HG03558 (cell line): ENCODE data around the gene RNU7-1.
"Not testable (repeated sequence)": the region's sequence is repeated elsewhere in the genome, so short reads cannot be mapped to it uniquely, and the experiment has no call there.

Experiments used
- ATAC-seq: cut with Tn5 transposase; IDR thresholded peaks from one replicate; pipeline ENCODE4 v1.9.1; 2021; ENCODE audit warnings: moderate number of reproducible peaks; ENCODE audit not compliant: unreplicated experiment; ENCODE audit errors: extremely low read depth

The RNU7-1 gene

GRCh38 chr12:6943722-6944380, at the start of gene RNU7-1, which contains the start of gene C12orf57:
Gene RNU7-1 (plus strand): TSS chr12:6943816.
Gene C12orf57 (plus strand): TSS chr12:6944022. CDS start chr12:6944122, 100 bp downstream.
- ATAC-seq, result peak; percentile 21

DNA sequence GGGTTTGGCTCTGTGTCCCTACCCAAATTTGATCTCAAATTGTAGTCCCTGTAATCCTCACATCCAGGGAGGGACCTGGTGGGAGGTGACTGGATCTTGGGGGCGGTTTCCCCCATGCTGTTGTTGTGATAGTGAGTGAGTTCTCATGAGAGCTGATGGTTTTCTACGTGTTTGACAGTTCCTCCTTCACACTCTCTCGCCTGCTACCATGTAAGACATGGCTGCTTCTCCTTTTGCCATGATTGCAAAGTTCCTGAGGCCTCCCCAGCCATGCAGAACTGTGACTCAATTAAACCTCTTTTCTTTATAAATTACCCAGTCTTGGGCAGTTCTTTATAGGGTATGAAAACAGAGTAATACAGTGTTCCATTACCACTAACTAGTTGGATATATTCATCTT, 49.3 kb upstream of the RNU7-1 start:
- ATAC-seq, result no peak

- no peak for ATAC-seq
Observed at GRCh38 chr12:6896846-6897435, 46.7 kb upstream of the RNU7-1 start.

GRCh38 chr12:6899427-6899826, 44.2 kb upstream of the RNU7-1 start:
- ATAC-seq, result no peak

GRCh38 chr12:6899837-6900519, 43.6 kb upstream of the RNU7-1 start:
- ATAC-seq, result no peak

GRCh38 chr12:6902448-6902847, 41.2 kb upstream of the RNU7-1 start:
- no peak for ATAC-seq

DNA sequence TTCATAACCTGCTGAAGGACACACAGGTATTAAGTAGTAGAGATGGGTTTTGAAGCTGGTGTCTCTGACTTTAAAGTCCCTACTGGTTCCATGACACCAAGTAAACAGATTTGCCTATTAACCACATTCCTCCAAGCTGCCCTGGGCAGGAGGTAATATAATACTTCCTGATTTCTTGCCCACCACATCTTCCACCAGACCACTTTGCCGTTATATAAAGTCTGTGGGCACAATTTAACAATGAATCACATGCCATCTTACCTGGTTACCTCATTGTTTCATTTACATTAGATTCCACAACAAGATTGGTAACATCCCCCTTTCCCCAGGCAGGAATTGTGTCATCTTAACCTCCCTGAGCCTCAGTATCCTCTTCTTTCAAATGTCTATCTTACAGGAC, 39.9 kb upstream of the RNU7-1 start:
- no peak for ATAC-seq

DNA sequence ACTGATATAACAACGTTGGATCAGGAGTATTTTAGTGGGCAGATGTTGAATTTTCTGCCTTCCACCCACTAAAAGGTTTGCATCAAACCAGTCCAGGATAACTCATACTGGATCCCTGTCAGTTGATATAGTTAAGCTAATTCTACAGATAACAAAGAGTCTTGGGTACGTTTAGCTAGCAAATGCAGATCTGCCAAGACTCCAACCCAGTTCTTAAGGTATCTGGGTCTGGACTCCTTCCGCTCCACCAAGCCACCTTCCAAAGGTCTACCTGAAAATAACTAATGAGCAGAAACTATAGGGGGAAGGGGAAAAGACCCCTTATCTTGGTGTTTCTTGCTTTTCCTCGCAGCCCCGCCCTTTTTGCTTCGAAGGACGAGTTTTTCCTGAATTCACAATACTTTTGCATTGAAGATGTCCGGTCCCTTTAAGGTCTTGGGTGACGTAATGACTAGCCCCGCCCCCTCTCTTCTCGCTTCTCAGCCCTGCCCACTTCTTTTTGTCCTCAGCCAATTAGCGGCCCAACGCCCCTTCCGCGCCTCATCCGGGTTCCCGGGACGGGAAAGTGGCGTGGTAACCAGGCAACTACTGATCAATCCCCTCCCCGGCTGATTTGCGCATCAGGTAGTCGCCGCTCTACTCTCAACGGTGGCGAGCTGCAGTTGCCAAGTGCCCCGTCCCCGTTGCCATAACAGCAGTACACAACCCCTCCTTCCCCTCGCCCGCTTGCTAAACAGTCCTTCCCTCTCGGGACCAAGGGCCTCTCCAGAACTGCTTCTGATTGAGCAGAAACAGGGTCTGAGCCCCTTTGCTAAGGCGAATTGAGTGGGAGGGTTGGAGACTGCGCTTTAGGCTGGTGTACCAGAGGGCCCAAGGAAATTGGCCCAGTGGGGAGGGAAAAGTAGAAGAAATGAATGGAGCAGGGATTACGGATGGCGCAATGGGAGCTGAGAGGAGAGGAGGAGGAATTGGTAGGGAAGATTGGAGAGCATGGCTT, 39.0 kb upstream of the RNU7-1 start, which contains the start of gene LRRC23:
TSS of gene LRRC23 (plus strand) at position 543 of the 997 bp plus-strand sequence. CDS start 812 bp downstream, outside the sequence.
- ATAC-seq, result no peak

DNA sequence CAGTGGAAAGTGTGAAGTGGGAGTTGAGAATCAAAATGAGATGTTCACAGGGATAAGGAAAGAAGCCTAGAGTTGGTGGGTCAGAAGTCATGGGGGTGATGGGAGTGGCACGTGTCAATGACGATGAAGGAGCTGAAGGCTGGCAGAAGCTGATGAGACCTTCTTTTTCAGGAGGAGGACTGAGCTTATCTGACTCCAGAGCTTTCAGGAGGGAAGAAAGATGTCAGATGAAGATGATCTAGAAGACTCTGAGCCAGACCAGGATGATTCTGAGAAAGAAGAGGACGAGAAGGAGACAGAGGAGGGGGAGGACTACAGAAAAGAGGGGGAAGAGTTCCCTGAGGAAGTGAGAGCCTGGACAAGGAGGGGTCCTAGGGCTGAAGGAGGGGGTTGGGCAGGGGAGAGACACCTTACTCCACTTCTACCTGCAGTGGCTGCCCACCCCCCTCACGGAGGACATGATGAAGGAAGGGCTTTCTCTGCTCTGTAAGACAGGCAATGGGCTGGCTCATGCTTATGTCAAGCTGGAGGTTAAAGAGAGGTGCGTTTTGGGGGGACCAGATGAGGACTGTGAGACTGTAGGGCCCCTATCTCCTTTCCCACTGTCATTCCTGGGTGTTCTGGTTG, 38.1 kb upstream of the RNU7-1 start:
- no peak for ATAC-seq

GRCh38 chr12:6908141-6908540, 35.5 kb upstream of the RNU7-1 start:
- not testable (repeated sequence) for ATAC-seq

DNA sequence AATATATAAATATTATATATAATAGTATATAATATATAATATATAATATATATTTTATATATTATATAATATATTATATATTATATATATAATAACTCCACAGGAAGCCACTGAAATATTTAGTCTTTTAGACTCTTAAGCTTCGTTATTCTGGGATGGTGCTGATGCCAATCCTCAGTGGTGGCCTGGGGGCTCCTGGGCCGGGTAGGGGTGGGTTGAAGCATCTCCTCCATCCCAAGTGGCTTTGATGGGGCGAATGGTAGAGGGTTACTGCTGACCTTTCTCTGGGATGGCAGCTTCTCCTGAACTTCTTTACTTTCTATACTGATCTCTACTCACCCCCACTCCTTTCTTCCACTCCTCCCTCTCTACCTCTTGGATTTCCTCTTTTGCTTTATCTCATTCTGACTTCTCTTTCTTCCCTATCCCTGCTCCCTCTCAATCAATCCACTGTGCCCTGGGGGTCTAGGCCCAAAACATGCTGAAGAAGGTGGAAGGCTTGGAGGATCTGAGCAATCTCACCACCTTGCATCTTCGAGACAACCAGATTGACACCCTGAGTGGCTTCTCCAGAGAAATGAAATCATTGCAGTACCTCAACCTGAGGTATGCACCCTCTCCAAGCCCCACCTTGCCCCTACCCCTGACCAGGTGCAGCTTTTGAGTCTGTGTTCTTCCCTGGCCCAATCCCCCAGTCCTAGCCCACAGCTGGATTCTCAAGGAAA, 34.0 kb upstream of the RNU7-1 start:
- ATAC-seq, result no peak

DNA sequence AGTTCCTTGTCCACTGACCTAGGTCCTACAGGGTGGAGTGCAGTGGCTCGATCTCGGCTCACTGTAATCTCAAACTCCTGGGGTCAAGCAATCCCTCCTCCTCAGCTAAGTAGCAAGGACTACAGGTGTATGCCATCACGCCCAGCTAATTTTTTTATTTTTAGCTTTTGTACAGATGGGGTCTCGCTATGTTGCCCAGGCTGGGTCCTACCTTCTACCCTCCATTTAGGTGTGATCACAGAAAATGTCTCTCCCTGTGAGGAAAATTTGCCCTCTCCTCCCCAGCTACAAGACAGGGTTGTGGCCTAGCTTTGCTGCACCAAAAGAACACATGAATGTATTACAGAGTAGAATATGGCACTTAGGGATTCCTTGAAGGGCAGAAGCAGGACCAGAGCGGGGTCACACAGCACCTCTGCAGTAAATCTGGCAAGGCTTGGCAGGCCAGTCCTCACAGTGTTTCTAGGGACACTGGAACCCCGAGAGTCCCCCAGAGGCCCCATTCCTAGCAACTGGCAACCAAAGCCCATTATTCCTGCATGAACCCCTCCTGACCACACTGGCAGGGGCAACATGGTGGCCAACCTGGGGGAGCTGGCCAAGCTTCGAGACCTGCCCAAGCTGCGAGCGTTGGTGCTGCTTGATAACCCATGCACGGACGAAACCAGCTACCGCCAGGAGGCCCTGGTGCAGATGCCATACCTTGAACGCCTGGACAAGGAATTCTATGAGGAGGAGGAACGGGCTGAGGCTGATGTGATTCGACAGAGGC, 31.3 kb upstream of the RNU7-1 start:
- ATAC-seq, result no peak

GRCh38 chr12:6914246-6914946, 29.2 kb upstream of the RNU7-1 start, which contains the start of gene ENO2:
Gene ENO2 (plus strand): TSS chr12:6914580. CDS start chr12:6915833, 1,253 bp downstream.
- no peak for ATAC-seq

- no peak for ATAC-seq
Observed at GRCh38 chr12:6914947-6915788, 28.4 kb upstream of the RNU7-1 start.

GRCh38 chr12:6915789-6916285, 27.8 kb upstream of the RNU7-1 start:
- no peak for ATAC-seq

GRCh38 chr12:6916426-6917200, 27.0 kb upstream of the RNU7-1 start:
- no peak for ATAC-seq
